Transverse colon (tissue), 4 donors: ENCODE data around the gene UPP1. TPM values are rescaled to one million over a fixed set of nuclear protein-coding genes. Genes with fewer than 3 reads are reported as not detected.

Experiments used
- DNase-seq: peaks from one replicate; pipeline ENCODE4 v3.0.0-alpha.2; 2019
- H3K27ac ChIP-seq, 4 donors: fragments of 200-600 bp; sonication (generic); 2 replicates each; pipeline ENCODE4 v1.5.1; 2016 to 2018; ENCODE audit warnings: inconsistent platforms in 4 of 4
- H3K27me3 ChIP-seq: fragments of 200-600 bp; sonication (generic); 2 replicates; pipeline ENCODE4 v1.5.1; 2017; ENCODE audit warnings: inconsistent platforms
- H3K36me3 ChIP-seq, 4 donors: fragments of 200-600 bp; sonication (generic); 2 replicates each; pipeline ENCODE4 v1.5.1; 2017 to 2019; ENCODE audit warnings: inconsistent platforms in 4 of 4
- H3K4me1 ChIP-seq, 4 donors: fragments of 200-600 bp; sonication (generic); 2 replicates each; pipeline ENCODE4 v1.5.1; 2017 to 2020; ENCODE audit warnings: inconsistent platforms in 4 of 4
- H3K4me3 ChIP-seq, 4 donors: fragments of 200-600 bp; sonication (generic); 1 replicate in 1 of 4; 2 replicates in 3 of 4; pipeline versions ENCODE4 v1.5.1 to v1.6.1; 2017 to 2019; ENCODE audit warnings: inconsistent platforms in 4 of 4
- H3K9me3 ChIP-seq, 2 donors: fragments of 200-600 bp; sonication (generic); 2 replicates each; pipeline ENCODE4 v1.5.1; 2017 to 2019; ENCODE audit warnings: inconsistent platforms in 2 of 2
- EP300 ChIP-seq: sonication (generic); formaldehyde crosslinking; IDR thresholded peaks from one replicate; pipeline ENCODE4 v1.6.1; 2017; ENCODE audit warnings: antibody characterized with exemption, low read depth
- POLR2A ChIP-seq: fragments of 450-650 bp; IDR thresholded peaks from one replicate; pipeline ENCODE4 v1.6.1; 2016; ENCODE audit warnings: antibody characterized with exemption, mild to moderate bottlenecking, moderate library complexity
- POLR2AphosphoS5 ChIP-seq, 3 donors: sonication (generic); formaldehyde crosslinking; IDR thresholded peaks; one replicate each; pipeline ENCODE4 v1.6.1; 2016; ENCODE audit warnings: antibody characterized with exemption in 3 of 3
- WGBS, 2 donors: methylation state at CpG; one replicate each; pipeline ENCODE4 v1.1.5; 2018; ENCODE audit warnings: low coverage in 1 of 2; 5-methylcytosine and 5-hydroxymethylcytosine counted together
- in situ Hi-C, 4 donors: fragments of 200-750 bp; cut with MboI; loops; one replicate each; pipeline versions ENCODE4 v1.15.0 to v1.15.1; 2017; ENCODE audit warnings: low sequenced_read_pairs in 3 of 4, low pct_ligation_motif_present in 1 of 4, low pct_unique_long_range_greater_than_20kb in 1 of 4
- intact Hi-C: fragments of 100-400 bp; cut with DNase I; formaldehyde crosslinking; loops from one replicate; pipeline ENCODE4 v1.15.1; 2023; ENCODE audit warnings: low total_unique reads
- total RNA-seq, 4 donors: library from RNA; depleted of rRNA; stranded (reverse); fragments of >200 nt; gene quantifications; one replicate each; pipeline ENCODE4 v1.1.0, GENCODE V29; 2016
- TF ChIP-seq, protein P1 (sequence below), 5 experiments: fragments of 200-600 bp in 3 of 5; fragments of 450-650 bp in 2 of 5; sonication (generic) in 3 of 5; IDR thresholded peaks; 1 replicate in 2 of 5; 2 replicates in 3 of 5; pipeline ENCODE4 v1.5.1; 2016 to 2017; ENCODE audit warnings: antibody characterized with exemption in 5 of 5, inconsistent platforms in 3 of 5, mild to moderate bottlenecking in 2 of 5, moderate library complexity in 1 of 5

The UPP1 gene
- total RNA-seq, 4 donors from 2014 or later, result 31.3 to 46.8 (median 39.3) TPM

DNA sequence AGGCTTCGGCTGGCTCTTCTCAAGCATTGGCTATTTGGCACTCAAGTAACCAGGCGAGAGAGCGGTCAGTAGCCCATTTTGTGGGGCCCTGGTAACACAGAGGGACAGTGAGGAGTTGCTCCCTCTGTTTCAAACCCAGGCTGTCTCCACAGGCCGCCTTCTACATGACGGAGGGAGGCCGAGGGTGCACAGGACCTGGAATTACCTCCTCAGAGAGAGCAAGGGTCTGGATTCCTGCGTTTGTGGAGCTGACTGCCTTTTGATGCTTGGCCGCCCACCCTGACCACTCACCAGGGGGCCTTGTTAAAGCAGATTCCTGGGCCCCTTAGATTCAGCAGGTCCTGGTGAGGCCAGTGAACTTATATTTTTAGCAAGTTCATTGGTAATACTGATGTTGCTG is 12.3 kb downstream of the UPP1 start:
- Histone ChIP-seq H3K27me3 (no peaks in the 10 kb centered on the region), H3K4me1 (peaks cover 0 to 4% (median 0%) of the 10 kb centered on the region in 4 donors), H3K36me3 (peaks cover 0 to 35% (median 10%) of the 10 kb centered on the region in 4 donors), H3K4me3 (no peak overlapping the region), H3K27ac (no peak overlapping the region), H3K9me3 (no peaks in the 10 kb centered on the region)
- no peak for DNase-seq
- TF ChIP-seq POLR2AphosphoS5 (IDR thresholded peaks at IDR 0.05) (no peak), POLR2A (no peak), EP300 (no peak)
- TF ChIP-seq, protein P1, sequence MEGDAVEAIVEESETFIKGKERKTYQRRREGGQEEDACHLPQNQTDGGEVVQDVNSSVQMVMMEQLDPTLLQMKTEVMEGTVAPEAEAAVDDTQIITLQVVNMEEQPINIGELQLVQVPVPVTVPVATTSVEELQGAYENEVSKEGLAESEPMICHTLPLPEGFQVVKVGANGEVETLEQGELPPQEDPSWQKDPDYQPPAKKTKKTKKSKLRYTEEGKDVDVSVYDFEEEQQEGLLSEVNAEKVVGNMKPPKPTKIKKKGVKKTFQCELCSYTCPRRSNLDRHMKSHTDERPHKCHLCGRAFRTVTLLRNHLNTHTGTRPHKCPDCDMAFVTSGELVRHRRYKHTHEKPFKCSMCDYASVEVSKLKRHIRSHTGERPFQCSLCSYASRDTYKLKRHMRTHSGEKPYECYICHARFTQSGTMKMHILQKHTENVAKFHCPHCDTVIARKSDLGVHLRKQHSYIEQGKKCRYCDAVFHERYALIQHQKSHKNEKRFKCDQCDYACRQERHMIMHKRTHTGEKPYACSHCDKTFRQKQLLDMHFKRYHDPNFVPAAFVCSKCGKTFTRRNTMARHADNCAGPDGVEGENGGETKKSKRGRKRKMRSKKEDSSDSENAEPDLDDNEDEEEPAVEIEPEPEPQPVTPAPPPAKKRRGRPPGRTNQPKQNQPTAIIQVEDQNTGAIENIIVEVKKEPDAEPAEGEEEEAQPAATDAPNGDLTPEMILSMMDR (IDR thresholded peaks at IDR 0.05), result no peak
- WGBS, 2 donors, result 98 to 100% methylated on average over 3 to 8 of the region's 8 CpGs
- in situ Hi-C loops (no loop called here), intact Hi-C loops (no loop called here)

DNA sequence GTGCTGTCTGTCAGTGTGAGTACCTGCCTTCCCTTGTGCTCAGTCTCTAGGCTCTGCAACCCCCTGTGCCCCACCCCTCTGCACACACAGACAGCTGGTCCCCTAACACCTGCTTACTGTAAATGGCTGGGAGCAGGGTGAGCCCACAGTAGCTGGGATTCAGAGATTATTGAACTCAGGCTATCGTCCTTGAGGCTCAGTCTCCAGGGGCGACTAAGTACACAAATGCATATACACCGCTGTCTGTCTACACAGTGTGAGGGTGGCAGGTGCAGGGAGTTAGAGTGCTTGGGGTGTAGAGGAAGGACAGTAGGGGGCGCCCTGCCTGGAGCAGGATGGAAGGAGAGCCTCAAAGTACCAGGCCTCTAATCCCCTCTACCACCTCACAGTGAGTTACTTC is 12.9 kb downstream of the UPP1 start:
- no peaks in the 10 kb centered on the region for H3K27me3 ChIP-seq
- DNase-seq, result no peak
- H3K27ac ChIP-seq, result no peak overlapping the region
- intact Hi-C loops (no loop called here), in situ Hi-C loops (no loop called here)
- H3K9me3 ChIP-seq, result no peaks in the 10 kb centered on the region
- TF ChIP-seq, protein P1 (IDR thresholded peaks at IDR 0.05), result peak in 4 of 5 experiments; percentile 9 to 21 (median 11)
- TF ChIP-seq POLR2AphosphoS5 (IDR thresholded peaks at IDR 0.05), result no peak
- H3K36me3 ChIP-seq, result peaks cover 0 to 35% (median 12%) of the 10 kb centered on the region in 4 donors
- 71% methylated on average over 4 of the region's 4 CpGs; no CpG with 5 or more reads in 1 of the 2 donors for WGBS, 2 donors
- peaks cover 0 to 4% (median 0%) of the 10 kb centered on the region in 4 donors for H3K4me1 ChIP-seq
- H3K4me3 ChIP-seq, result no peak overlapping the region

DNA sequence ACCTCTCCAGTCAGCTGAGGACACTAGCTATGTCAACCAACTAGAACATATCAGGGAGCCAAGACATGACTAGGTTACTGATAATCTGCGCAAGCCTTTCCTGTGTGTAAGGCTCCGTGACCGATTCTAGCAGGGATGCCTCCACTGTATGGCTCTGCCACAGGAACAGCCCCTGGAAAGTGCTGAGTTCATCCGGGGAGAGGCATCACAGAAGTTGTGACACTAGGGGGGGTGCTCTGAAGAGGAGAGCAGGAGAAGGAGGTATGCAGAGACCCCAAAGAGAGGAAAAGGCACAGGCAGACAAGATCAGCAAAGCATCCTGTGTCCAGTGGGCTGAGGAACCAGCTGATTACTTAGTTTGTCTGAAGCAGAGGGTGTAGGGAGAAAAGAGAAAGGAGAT is 13.5 kb downstream of the UPP1 start:
- WGBS, 2 donors, result 100% methylated on average over 2 to 4 of the region's 4 CpGs
- Histone ChIP-seq H3K9me3 (no peaks in the 10 kb centered on the region), H3K4me1 (peaks cover 0 to 4% (median 0%) of the 10 kb centered on the region in 4 donors), H3K27ac (no peak overlapping the region), H3K36me3 (peaks cover 0 to 41% (median 13%) of the 10 kb centered on the region in 4 donors), H3K4me3 (no peak overlapping the region), H3K27me3 (no peaks in the 10 kb centered on the region)
- intact Hi-C loops, result no loop called here
- DNase-seq, result no peak
- TF ChIP-seq EP300, result no peak
- no peak for TF ChIP-seq POLR2AphosphoS5 (IDR thresholded peaks at IDR 0.05)
- TF ChIP-seq POLR2A, result no peak
- TF ChIP-seq, protein P1 (IDR thresholded peaks at IDR 0.05), result no peak
- in situ Hi-C loops, result no loop called here

DNA sequence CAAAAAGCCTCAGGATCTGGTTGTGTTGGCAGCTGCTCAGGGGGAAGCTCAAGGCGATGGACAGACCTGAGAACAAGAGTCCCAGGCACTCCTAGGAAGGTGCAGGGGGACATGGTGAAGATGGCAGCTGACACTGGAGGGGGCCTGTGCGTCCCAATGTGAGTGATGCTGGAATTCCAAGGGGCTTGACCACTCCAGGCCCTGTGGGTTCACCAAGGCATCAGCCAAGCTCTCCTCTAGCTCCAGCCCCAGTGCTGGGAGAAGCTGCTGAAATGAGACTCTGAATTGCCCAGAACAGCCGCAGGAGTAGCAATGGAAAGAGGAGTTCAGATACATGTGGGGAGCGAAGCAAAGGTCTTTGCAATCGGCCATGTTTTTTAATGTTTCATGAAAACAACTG is 16.0 kb downstream of the UPP1 start:
- no peak for DNase-seq
- intact Hi-C loops, result no loop called here
- 96 to 100% methylated on average over 3 to 5 of the region's 5 CpGs for WGBS, 2 donors

More for the DNA sequence above, 16.0 kb downstream of the UPP1 start:
- no peaks in the 10 kb centered on the region for H3K4me1 ChIP-seq
- H3K27ac ChIP-seq, result no peak overlapping the region
- TF ChIP-seq EP300 (no peak), POLR2A (no peak), POLR2AphosphoS5 (IDR thresholded peaks at IDR 0.05) (no peak)
- TF ChIP-seq, protein P1 (IDR thresholded peaks at IDR 0.05), result no peak
- H3K27me3 ChIP-seq, result no peaks in the 10 kb centered on the region
- no peaks in the 10 kb centered on the region for H3K9me3 ChIP-seq
- peaks cover 0 to 34% (median 16%) of the 10 kb centered on the region in 4 donors for H3K36me3 ChIP-seq
- in situ Hi-C loops, result loop anchor here in 1 of 4 donors (5.0 kb wide), 2 partner anchors 118 to 163 kb away; no protein-coding TSS in a partner anchor
- H3K4me3 ChIP-seq, result no peak overlapping the region
